PC-3 (cell line): ENCODE data around the gene GTF3A.

ENCODE experiments used
- EZH2 ChIP-seq: fragments of 300-600 bp; sonication (generic); IDR thresholded peaks from one replicate; pipeline ENCODE4 v1.6.1; 2017; ENCODE audit warnings: antibody characterized with exemption, mild to moderate bottlenecking, low read length; ENCODE audit not compliant: unreplicated experiment
- TF ChIP-seq, protein P1 (sequence below): fragments of 300-600 bp; sonication (generic); conservative IDR thresholded peaks from 2 replicates; pipeline ENCODE4 v1.5.1; 2017; ENCODE audit warnings: antibody characterized with exemption, low read depth, mild to moderate bottlenecking, low read length

DNA sequence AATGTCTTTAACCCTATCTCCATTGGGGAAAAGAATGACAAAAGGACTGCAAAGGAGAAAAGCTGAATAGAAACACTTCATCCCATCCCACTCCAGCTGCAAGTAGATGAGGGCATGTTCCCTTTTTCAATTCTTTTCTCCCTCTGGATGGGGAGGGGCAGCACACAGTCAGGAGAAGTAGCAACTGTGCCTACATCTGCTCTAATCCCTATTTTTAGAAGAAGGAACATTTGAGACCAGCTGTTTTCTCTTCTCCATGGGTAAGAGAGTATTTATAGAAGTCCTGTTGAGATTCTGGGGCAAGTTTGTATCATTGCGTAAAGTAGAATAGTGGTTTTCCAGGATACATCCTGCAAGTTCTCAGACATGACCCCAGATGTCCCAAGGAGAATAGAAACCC, 9.3 kb upstream of the GTF3A start:
- TF ChIP-seq, protein P1, sequence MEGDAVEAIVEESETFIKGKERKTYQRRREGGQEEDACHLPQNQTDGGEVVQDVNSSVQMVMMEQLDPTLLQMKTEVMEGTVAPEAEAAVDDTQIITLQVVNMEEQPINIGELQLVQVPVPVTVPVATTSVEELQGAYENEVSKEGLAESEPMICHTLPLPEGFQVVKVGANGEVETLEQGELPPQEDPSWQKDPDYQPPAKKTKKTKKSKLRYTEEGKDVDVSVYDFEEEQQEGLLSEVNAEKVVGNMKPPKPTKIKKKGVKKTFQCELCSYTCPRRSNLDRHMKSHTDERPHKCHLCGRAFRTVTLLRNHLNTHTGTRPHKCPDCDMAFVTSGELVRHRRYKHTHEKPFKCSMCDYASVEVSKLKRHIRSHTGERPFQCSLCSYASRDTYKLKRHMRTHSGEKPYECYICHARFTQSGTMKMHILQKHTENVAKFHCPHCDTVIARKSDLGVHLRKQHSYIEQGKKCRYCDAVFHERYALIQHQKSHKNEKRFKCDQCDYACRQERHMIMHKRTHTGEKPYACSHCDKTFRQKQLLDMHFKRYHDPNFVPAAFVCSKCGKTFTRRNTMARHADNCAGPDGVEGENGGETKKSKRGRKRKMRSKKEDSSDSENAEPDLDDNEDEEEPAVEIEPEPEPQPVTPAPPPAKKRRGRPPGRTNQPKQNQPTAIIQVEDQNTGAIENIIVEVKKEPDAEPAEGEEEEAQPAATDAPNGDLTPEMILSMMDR = no peak
- TF ChIP-seq EZH2 = no peak
